Bronchial epithelial cell (primary cell): ENCODE measurements around the gene SULF2. TPM values are rescaled to one million over a fixed set of nuclear protein-coding genes. Genes with fewer than 3 reads are reported as not detected.

Experiments
- DNase-seq: peaks from one replicate; pipeline ENCODE4 v3.0.0-alpha.2; 2010; ENCODE audit warnings: low read depth
- FAIRE-seq: peaks from 2 replicates; lab custom pipeline; 2011; peaks lifted over from hg19 to GRCh38; lab: Jason Lieb, UNC
- H3K27me3 ChIP-seq: 2 replicates; pipeline ENCODE4 v1.5.1; 2011; ENCODE audit warnings: low read length; ENCODE audit not compliant: control insufficient read depth, insufficient read depth
- H3K36me3 ChIP-seq: 2 replicates; pipeline ENCODE4 v1.5.1; 2011; ENCODE audit warnings: low read length; ENCODE audit not compliant: control insufficient read depth, insufficient read depth
- H3K4me3 ChIP-seq: 2 replicates; pipeline ENCODE4 v1.5.1; 2011; ENCODE audit warnings: mild to moderate bottlenecking, low read depth, low read length, control low read depth
- total RNA-seq: library from RNA; depleted of rRNA; stranded (reverse); fragments of >200 nt; gene quantifications from 2 replicates; pipeline ENCODE4 v1.2.1, GENCODE V29; 2014
- TF ChIP-seq, protein P1 (sequence below): IDR thresholded peaks from 2 replicates; pipeline ENCODE4 v1.5.1; 2011; ENCODE audit warnings: mild to moderate bottlenecking, moderate library complexity, low read length, control low read depth, inconsistent platforms; ENCODE audit not compliant: insufficient read depth, severe bottlenecking

SULF2 gene
- total RNA-seq, 1 donor from 2014 or later: 31.6 TPM

GRCh38 chr20:47758517-47759450 lies 26.5 kb downstream of the SULF2 start:
- H3K36me3 ChIP-seq: peaks cover 11% of the 10 kb centered on the region
- no peak overlapping the region for H3K4me3 ChIP-seq
- H3K27me3 ChIP-seq: no peaks in the 10 kb centered on the region
- DNase-seq (no peak), FAIRE-seq (no peak)
- TF ChIP-seq, protein P1, sequence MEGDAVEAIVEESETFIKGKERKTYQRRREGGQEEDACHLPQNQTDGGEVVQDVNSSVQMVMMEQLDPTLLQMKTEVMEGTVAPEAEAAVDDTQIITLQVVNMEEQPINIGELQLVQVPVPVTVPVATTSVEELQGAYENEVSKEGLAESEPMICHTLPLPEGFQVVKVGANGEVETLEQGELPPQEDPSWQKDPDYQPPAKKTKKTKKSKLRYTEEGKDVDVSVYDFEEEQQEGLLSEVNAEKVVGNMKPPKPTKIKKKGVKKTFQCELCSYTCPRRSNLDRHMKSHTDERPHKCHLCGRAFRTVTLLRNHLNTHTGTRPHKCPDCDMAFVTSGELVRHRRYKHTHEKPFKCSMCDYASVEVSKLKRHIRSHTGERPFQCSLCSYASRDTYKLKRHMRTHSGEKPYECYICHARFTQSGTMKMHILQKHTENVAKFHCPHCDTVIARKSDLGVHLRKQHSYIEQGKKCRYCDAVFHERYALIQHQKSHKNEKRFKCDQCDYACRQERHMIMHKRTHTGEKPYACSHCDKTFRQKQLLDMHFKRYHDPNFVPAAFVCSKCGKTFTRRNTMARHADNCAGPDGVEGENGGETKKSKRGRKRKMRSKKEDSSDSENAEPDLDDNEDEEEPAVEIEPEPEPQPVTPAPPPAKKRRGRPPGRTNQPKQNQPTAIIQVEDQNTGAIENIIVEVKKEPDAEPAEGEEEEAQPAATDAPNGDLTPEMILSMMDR: no peak

DNA sequence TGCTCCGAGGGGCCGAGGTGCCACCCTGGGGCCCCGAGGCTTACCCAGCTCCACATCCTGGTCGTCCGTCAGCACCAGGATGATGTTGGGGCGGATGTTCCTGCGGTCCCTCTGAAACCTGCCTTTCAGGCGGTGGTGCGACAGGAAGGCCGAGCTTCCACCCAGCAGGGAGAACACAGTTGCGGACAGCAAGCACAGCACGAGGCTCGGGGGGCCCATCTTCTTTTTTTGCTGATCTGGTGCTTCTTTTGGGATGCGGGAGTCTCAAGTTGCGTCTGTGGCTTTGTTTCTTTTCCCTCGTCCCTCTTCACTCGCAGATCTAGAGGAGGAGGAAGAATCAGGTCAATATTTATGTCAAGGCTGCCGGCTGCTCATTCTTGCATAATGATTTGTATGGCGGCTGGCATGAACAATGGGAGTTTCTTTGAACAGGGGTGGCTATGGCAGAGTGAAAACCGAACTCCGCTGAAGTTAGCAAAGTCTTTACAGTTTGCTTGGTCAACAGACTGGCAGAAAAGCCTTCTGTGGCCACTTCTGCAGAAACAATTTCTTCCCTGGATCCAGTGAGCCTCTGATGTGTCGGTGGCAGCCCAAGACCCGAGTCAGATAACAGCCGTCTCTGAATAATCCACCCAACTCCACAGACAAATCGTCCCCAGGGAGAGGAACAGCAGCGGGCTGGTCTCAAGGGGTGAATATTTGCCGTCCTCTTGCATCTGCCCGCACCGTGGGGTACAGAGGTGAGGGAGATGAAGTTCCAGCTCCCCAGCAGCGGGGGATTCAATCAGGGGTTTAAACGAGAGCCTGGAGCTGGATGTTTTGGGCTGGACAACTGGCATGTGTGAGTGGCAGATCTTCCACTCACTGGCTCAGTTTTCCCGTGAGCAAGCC lies 27.9 kb downstream of the SULF2 start:
- Histone ChIP-seq H3K4me3 (no peak overlapping the region), H3K27me3 (no peaks in the 10 kb centered on the region), H3K36me3 (peaks cover 12% of the 10 kb centered on the region)
- FAIRE-seq: no peak
- TF ChIP-seq, protein P1: no peak
- DNase-seq: no peak

GRCh38 chr20:47754946-47755652 lies 30.2 kb downstream of the SULF2 start:
- H3K4me3 ChIP-seq: no peak overlapping the region
- no peak for DNase-seq
- TF ChIP-seq, protein P1: no peak
- H3K27me3 ChIP-seq: no peaks in the 10 kb centered on the region
- H3K36me3 ChIP-seq: peaks cover 14% of the 10 kb centered on the region
- no peak for FAIRE-seq

DNA sequence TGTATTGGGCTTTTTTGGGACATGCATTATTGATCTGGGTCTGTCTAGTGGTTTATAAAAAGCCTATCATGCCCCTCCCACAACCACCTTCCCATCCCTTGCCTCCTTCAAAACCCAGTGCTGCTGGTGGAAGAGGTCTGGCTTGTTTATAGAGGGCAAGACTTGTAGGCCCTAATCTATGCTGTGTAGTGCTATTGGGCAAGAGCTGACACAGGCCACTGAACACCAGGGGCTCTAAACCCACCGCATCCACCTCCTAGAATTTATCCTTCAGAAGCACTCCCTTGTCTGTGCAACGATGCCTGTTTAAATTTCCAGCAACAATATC lies 30.9 kb downstream of the SULF2 start:
- H3K4me3 ChIP-seq: no peak overlapping the region
- DNase-seq: no peak
- FAIRE-seq: no peak
- TF ChIP-seq, protein P1: no peak
- H3K36me3 ChIP-seq: peaks cover 14% of the 10 kb centered on the region
- no peaks in the 10 kb centered on the region for H3K27me3 ChIP-seq

GRCh38 chr20:47753576-47754387 lies 31.5 kb downstream of the SULF2 start:
- Histone ChIP-seq H3K27me3 (no peaks in the 10 kb centered on the region), H3K4me3 (no peak overlapping the region), H3K36me3 (peaks cover 14% of the 10 kb centered on the region)
- FAIRE-seq (no peak), DNase-seq (no peak)
- TF ChIP-seq, protein P1: no peak
